GM19099 (cell line): ENCODE data around the gene STXBP2.
A peak's percentile ranks its signal among the peaks of the same experiment; 100 is the strongest.

Experiments
- POLR2A ChIP-seq: IDR thresholded peaks from 3 replicates; pipeline ENCODE4 v1.6.1; 2011; ENCODE audit warnings: low read depth; ENCODE audit not compliant: insufficient read length; ENCODE audit errors: extremely low read depth

STXBP2 gene

DNA sequence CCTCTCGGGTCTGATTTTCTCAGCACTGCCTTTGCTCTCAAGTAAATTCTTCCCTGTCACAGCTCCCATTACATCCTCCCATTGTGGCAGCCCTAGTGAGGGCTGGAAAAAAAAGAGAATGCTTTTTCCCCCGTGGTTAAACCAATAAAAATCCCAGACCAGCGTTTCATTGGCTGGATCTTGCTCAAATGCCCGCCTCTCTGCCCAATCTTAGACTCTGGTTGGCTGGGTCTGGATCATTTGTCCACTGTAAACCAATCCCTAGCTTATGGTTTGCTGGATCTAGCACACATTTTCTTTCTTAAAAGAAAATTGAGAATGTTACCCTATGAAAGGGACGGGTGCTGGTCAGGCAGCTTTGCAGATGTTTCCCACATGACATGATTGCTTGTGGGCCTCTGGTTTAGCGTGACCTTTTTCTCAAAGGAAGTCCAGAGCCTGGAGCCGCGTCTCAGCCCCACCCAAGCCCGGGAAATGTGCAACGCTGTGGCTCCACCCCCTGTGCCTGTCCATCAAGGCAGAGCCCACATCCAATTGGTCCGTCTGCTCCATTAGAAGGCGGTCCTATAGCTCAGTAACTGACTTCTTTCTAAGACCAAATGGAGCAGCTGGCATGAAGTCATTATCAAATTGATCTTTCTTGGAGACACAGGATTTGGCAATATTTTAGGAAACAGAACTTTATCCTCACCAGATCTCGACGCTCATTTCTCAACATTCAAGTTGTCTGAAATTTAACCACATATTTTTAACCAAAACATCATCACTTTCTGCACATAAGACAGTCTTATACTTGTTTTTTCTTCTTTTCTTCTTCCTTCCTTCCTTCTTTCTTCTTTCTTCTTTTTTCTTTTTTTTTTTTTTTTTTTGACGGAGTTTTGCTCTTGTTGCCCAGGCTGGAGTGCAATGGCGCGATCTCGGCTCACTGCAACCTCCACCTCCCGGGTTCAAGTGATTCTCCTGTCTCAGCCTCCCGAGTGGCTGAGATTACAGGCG lies 37.4 kb downstream of the STXBP2 start:
- no peak for TF ChIP-seq POLR2A

DNA sequence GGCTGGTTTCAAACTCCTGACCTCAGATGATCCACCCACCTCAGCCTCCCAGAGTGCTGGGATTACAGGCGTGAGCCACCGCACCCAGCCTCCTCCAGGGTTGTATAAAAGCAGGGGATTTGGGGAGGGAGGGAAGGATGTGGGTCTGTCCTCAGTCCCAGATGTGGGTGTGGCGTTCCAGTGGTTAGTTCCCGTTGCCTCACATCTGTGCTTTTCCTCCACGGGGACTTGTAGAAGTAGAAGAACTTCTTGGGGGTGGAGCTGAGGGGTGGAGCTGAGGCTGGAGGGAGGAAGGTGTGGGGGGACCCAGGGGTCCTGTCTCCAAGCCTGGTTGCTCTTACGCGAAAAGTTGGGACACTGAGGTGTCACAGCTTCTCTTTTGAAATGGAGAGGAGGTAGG lies 39.5 kb downstream of the STXBP2 start:
- no peak for TF ChIP-seq POLR2A

DNA sequence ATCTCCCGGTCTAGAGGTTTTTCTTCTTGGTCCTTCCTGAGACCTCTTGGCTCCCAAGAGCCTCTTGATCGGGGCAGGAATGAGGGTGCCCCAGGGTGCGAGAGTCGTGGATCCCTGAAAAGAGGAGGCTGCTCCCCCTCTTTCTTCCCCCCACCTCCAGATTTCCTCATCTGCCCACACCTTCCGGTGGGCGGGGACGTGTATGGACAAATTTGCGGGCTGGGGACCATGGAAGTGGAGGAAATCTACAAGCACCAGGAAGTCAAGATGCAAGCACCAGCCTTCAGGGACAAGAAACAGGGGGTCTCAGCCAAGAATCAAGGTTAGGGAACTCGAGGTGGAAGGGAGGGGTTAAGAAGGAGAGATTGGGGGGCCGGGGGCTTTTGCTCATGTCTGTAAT lies 39.9 kb downstream of the STXBP2 start, which contains the start of gene MCEMP1:
TSS of gene MCEMP1 (plus strand) at position 237 of the 400 bp plus-strand sequence. CDS start at position 268, 31 bp downstream.
- no peak for TF ChIP-seq POLR2A

DNA sequence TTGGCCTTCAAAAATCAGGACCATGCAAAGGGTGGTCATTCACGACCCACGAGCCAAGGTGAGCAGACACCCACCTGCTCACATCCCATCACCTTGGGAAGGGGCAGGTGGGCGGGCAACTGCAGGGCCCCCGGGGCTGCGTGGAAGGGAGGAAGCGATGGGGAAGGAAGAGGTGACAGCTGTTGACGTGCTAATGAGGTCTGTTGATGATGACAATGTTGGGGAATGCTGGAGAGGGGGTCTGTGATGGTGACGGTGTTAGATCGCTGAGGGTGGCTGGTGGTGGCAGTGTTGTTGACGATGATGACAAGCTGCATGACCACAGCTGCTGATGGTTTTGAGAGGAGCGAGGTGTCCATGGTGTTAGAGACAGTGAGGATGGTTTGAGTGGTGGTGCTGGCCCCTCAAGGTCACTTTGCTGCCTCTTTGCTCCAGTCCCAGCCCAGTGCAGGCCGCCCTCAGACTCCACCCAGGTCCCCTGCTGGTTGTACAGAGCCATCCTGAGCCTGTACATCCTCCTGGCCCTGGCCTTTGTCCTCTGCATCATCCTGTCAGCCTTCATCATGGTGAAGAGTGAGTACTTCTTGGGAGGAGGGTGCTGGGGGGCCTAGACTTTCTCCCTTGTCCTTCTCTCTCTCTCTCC lies 40.9 kb downstream of the STXBP2 start:
- TF ChIP-seq POLR2A = no peak

DNA sequence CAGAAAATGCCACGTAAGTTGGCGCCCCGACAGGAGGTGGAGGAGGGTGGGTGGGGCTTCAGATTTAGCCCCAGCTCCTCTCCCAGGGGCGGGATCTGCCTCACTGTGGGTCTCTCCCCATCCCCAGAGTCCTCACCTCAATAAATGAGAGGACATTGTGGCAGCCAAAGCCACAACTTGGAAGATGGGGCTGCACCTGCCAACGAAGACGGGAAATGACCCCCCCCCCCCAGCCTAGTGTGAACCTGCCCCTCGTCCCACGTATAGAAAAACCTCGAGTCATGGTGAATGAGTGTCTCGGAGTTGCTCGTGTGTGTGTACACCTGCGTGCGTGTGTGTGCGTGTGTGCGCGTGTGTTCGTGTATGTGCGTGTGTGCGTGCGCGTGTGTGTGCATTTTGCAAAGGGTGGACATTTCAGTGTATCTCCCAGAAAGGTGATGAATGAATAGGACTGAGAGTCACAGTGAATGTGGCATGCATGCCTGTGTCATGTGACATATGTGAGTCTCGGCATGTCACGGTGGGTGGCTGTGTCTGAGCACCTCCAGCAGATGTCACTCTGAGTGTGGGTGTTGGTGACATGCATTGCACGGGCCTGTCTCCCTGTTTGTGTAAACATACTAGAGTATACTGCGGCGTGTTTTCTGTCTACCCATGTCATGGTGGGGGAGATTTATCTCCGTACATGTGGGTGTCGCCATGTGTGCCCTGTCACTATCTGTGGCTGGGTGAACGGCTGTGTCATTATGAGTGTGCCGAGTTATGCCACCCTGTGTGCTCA lies 42.3 kb downstream of the STXBP2 start:
- no peak for TF ChIP-seq POLR2A

DNA sequence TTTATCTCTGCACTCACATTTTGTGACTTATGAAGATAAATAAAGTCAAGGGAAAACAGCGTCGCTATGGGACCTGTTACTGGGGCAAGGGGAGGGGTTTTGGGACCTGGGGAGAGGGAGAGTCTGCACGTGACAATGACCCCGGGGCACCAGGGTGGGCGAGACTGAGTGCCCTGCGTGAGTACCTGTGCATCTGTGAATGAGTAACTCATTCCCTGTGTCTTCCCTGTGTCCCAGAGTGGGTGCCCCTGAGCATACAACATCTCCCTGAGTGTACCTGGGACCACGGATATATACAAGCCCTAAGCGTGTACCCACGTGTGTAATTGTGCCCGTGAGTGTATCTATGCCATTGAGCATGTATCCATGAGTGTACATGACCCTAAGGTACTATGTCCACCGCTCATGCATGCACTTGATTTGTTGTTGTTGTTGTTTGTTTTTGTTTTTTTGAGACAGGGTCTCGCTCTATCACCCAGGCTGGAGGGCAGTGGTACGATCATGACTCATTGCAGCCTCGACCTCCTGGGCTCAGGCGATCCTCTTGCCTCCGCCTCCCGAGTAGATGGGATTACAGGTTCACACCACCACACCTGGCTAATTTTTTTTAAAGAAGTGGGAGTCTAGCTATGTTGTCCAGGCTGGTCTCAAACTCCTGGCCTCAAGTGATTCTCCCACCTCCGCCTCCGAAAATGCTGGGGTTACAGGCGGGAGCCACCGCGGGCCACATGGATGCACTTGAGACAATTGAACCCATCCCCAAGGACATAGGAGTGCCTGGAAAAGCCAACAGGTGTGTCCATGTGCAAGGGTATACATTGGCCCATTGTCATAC lies 43.1 kb downstream of the STXBP2 start:
- no peak for TF ChIP-seq POLR2A

DNA sequence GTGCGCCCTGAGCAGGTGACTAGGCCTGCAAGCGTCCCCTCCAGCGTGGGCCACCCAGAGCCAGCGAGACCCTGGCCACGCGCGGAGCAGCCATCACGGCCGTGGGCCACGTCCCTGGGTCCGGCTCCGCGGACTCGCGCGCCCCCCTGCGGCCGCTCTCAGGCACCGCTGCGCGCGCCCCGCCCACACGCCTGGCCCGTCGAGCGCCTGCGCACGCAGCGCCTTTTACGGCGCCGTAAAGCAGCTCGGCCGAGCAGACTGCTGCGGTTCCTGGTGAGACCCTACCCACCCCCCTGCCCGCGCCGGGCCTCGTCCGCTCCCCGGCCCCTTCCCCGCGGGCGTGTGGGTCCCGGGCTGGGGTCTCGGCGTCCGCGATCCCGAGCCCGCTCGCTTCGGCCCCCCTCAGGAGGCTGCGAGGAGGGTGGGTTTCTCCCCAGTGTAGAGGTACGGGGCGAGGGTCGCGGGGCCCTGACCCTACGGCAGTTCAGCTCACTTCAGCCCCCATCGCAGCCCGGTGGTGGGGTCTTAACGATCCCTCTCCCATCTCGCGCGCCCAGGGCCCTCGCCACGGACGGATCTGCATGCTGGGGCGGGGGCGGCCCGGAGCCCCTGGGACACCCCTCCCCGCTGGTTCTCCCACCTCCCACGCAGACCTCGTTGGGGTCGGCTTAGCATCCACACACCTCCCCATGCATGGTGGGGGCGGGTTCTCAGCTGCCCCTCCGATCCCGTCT lies 43.9 kb downstream of the STXBP2 start, which contains the start of gene TRAPPC5:
TSS of gene TRAPPC5 (plus strand) at position 228 of the 734 bp plus-strand sequence. CDS start 1,421 bp downstream, outside the sequence.
- peak; percentile 56 for TF ChIP-seq POLR2A

DNA sequence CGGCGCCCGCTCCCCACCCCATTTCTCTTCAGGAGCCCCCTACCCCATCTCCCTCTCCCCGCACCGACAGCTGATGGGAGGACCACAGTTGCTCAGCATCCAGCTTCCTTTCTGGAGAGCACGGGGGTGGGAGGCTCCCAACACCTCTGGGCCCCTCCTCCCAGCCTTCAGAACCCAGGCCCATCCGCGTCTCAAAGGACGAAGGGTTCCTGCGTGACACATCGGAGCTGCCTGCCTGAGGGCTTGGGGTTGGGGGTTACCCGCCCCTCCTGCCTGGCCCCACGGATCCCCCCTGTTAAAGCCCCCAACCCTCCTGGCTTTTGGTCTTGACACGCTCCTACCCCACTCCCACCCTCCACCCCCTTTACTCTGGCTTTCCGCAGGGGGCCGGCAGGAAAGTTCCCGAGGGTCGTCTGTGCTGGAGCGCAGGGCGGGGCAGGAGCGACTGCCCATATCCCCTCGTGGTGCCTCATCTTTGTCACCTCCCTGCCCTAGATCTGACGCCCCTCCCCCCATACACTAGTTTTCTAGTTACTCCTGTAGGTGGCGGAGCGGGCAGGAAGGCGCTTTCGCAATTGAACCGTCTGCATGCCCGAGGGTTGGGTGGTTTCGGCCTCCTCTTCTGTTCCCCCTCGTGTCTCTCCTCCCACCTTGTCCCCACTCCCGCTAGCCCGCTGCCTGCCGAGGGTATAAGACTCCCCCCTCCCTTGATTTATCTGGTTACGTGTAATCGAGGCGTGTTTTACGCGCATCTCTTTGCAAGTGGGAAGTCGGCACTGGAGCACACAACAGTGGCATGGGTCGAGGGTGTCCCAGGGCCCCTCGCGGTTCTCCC lies 44.6 kb downstream of the STXBP2 start:
- TF ChIP-seq POLR2A = peak; percentile 25

DNA sequence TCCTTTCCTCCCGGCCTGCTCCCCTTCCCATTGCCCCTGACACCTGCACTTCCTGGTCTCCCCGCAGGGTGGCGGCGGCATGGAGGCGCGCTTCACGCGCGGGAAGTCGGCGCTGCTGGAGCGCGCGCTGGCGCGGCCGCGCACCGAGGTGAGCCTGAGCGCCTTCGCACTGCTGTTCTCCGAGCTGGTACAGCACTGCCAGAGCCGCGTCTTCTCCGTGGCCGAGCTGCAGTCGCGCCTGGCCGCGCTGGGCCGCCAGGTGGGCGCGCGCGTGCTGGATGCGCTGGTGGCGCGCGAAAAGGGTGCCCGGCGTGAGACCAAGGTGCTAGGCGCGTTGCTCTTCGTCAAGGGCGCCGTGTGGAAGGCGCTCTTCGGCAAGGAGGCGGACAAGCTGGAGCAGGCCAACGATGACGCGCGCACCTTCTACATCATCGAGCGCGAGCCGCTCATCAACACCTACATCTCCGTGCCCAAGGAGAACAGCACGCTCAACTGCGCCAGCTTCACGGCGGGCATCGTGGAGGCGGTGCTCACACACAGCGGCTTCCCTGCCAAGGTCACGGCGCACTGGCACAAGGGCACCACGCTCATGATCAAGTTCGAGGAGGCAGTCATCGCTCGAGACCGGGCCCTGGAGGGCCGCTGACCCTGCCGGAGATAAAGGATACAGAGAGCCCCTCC lies 45.4 kb downstream of the STXBP2 start:
- no peak for TF ChIP-seq POLR2A

DNA sequence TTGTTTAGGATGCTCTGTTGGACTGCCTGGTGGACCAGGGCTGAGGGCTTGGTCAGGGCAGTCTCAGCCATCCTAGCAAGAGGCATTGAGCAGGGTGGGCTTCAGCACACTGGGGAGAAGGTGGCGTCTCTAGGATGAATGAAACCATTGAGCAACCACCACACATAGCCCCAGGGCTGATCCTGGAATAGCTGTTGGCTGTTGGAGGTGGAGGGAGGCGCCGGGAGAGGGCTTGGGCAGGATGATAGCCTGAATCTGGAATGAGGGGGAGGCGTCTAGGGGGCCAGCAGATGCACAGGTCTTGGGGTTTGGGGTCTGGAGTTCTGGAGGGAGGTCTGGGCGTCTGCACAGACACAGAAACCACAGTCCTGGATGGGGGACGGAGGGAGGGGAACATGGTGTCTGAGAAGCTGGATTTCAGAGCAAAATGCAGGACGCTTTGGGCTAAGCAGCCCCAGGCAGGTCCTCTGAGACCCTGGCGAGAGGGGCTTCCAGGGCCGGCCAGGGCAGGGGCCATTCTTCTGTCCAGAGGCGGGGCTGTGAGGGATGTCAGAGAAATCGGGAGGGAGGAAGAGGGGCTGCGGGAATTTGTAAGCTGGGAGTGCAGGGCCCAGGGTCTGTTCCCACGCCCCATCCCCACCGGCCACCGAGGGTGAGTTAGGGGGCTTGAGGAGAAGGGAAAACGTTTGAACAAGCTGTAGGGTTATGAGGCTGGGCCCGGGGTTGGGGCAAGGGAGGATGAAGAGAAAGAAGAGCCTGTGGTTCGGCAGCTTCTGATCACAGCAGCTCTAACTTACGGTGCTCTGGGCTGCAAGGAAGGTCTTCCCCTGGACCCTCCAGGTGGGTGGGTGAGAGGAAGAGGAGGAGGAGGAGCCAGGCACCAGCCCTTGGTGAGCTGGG lies 48.9 kb downstream of the STXBP2 start:
- TF ChIP-seq POLR2A = no peak

DNA sequence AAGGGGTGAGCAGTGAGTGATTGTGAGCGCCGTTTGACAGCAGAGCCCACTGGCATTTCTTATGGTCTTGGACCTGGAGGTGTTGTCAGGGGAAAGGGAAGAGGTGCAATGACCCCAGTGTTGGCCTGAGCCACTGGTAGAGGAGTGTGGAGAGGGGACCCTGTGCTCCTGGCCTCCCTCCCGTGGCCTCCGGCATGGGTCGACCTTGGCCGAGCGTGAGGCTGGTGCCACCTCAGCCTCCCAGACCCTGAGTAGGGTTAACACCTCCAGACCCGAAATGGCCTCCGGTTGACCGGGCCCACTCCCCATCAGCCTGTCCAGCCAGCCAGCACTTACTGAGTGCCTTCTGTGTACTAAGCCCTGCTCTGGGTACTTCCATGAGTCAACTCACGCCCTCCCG lies 50.3 kb downstream of the STXBP2 start:
- TF ChIP-seq POLR2A = no peak
